GM12878 (cell line): ENCODE measurements around the gene OMG. TPM values are rescaled to one million over a fixed set of nuclear protein-coding genes. Genes with fewer than 3 reads are reported as not detected.

Source experiments
- FOXM1 ChIP-seq: IDR thresholded peaks from 2 replicates; pipeline ENCODE4 v1.6.1; 2012; ENCODE audit warnings: low read depth, mild to moderate bottlenecking, inconsistent platforms, low read length, moderate library complexity
- IKZF2 ChIP-seq, 2 experiments: fragments of 450-650 bp; IDR thresholded peaks; 2 replicates each; pipeline ENCODE4 v1.6.1; 2017; ENCODE audit warnings: mild to moderate bottlenecking in 2 of 2, moderate library complexity in 2 of 2
- JUND ChIP-seq: IDR thresholded peaks from 2 replicates; pipeline ENCODE4 v1.6.1; 2012; ENCODE audit warnings: low read depth, mild to moderate bottlenecking, low read length, improper control_type of control experiment, moderate library complexity
- KDM1A ChIP-seq: fragments of 200-600 bp; sonication (generic); IDR thresholded peaks from 2 replicates; pipeline ENCODE4 v1.6.1; 2016; ENCODE audit warnings: borderline replicate concordance
- NFIC ChIP-seq: IDR thresholded peaks from 2 replicates; pipeline ENCODE4 v1.6.1; 2012; ENCODE audit warnings: low read depth, mild to moderate bottlenecking, inconsistent platforms, low read length, moderate library complexity
- RUNX3 ChIP-seq: IDR thresholded peaks from 2 replicates; pipeline ENCODE4 v1.6.1; 2012; ENCODE audit warnings: low read length, inconsistent platforms
- SMC3 ChIP-seq: IDR thresholded peaks from 2 replicates; pipeline ENCODE4 v1.6.1; 2011; ENCODE audit warnings: low read length, improper control_type of control experiment, borderline replicate concordance
- ZBED1 ChIP-seq: IDR thresholded peaks from 2 replicates; pipeline ENCODE4 v1.6.1; 2016; ENCODE audit warnings: borderline replicate concordance
- ZBTB11 ChIP-seq: fragments of 450-650 bp; formaldehyde crosslinking; IDR thresholded peaks from 2 replicates; pipeline ENCODE4 v1.5.0; 2022; ENCODE audit warnings: mild to moderate bottlenecking, missing genetic modification characterization
- polyA plus RNA-seq, 11 experiments: library from polyadenylated mRNA; depleted of rRNA in 4 of 11; unstranded in 6 of 11; stranded (reverse) in 5 of 11; fragments of >200 nt; fragmentation: Nextera tagmentation in 4 of 11; fragmentation: Illumina TruSeq in 1 of 11; extraction: Ambion mirVana in 4 of 11; extraction: Trizol in 1 of 11; gene quantifications; 1 replicate in 1 of 11; 2 replicates in 10 of 11; pipeline versions ENCODE4 v1.2.1 to v1.2.3, GENCODE V29; 2011 to 2016; ENCODE audit warnings: inconsistent platforms in 2 of 11, missing spikeins in 2 of 11, low read depth in 1 of 11
- total RNA-seq, 4 experiments: library from RNA; depleted of rRNA in 3 of 4; stranded (reverse); fragments of >200 nt in 3 of 4; fragmentation: Illumina TruSeq in 1 of 4; extraction: Trizol in 1 of 4; gene quantifications; 2 replicates each; pipeline versions ENCODE4 v1.2.1 to v1.2.3, GENCODE V29; 2013 to 2021

OMG gene
- total and polyA plus RNA-seq, 10 of the 15 experiments (the other 5 are each of a cell fraction or from before 2014, with no cell fraction given) = 0.09 to 0.96 (median 0.26) TPM

DNA sequence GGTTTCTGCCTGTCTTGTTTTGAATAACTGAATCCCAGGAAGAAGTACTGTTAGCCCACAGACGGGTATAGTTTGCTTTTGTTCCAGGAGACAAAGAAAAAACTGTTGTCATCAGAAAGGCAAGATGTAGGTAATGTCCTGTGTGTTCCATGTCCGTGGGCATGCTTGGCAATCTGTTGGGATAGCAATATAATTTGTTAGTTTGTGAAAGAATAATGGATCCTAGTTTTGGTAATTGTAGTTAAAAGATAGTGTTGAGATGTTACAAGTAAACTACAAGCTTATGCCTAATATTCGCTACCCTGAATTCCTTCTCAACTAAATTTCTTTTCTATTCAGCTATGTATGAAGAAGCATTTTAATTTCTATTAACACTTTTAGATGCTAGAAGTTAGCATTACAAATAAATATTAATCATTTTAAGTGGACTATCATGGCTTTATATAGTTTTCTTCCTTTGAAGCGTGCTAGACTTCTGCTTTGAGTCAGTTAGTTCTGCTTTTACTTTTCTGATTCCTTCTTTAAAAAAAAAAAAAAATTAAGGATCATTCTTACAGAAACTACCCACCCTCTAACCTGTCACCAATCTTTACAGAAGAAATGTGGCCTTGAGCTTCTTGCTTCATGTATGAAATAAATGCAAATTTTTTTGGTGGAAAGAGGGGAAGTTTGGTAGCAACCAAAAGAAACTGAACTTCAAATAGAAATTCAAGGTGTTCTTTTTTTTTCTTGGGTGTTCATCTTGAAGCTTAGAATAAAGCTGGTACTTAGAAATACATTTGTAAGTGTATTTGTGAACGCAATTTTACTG, 22.0 kb upstream of the OMG start (continued):
- TF ChIP-seq FOXM1 (peak; percentile 38; the same call in 1 of the 2 replicates), ZBTB11 (no peak), JUND (peak; percentile 46; the same call in 1 of the 2 replicates), NFIC (peak; percentile 84), KDM1A (no peak), SMC3 (no peak), IKZF2 (IDR thresholded peaks at IDR 0.05) (peak; percentile 77 to 81), ZBED1 (no peak), RUNX3 (peak; percentile 54; the same call in 1 of the 2 replicates)
